ENCODE data around the gene FAM174C.
A peak's percentile ranks its signal among the peaks of the same experiment; 100 is the strongest.

Gene FAM174C

GRCh38 chr19:1263188-1263587, 12.1 kb upstream of the FAM174C start:
- DNase-seq = no peak

- DNase-seq = peak; percentile 65
Measured at GRCh38 chr19:1264801-1265614, 10.3 kb upstream of the FAM174C start.

- peak; percentile 87 for DNase-seq
Measured at GRCh38 chr19:1265615-1266128, 9.7 kb upstream of the FAM174C start.

- DNase-seq = peak; percentile 91
Measured at GRCh38 chr19:1266129-1266915, 9.0 kb upstream of the FAM174C start.

GRCh38 chr19:1266916-1267476, 8.3 kb upstream of the FAM174C start:
- peak; percentile 86 for DNase-seq

- peak; percentile 42 for DNase-seq
Measured at GRCh38 chr19:1267477-1268225, 7.7 kb upstream of the FAM174C start.

- DNase-seq = no peak
Measured at GRCh38 chr19:1268226-1269064, 6.9 kb upstream of the FAM174C start.

GRCh38 chr19:1269065-1269477, 6.3 kb upstream of the FAM174C start, which contains the start of gene CIRBP:
Gene CIRBP (plus strand): TSS chr19:1269332. CDS start chr19:1270934, 1,602 bp downstream.
- peak; percentile 100 for DNase-seq

GRCh38 chr19:1269478-1270212, 5.7 kb upstream of the FAM174C start:
- peak; percentile 94 for DNase-seq

GRCh38 chr19:1270213-1270853, 5.0 kb upstream of the FAM174C start:
- DNase-seq = peak; percentile 33

GRCh38 chr19:1270854-1271527, 4.3 kb upstream of the FAM174C start:
- DNase-seq = no peak

- DNase-seq = no peak
Measured at GRCh38 chr19:1271528-1272422, 3.6 kb upstream of the FAM174C start.

- no peak for DNase-seq
Measured at GRCh38 chr19:1272423-1273262, 2.7 kb upstream of the FAM174C start.

- no peak for DNase-seq
Measured at GRCh38 chr19:1273263-1274041, 1.9 kb upstream of the FAM174C start.

GRCh38 chr19:1274081-1274851, 1.1 kb upstream of the FAM174C start:
- DNase-seq = no peak

- no peak for DNase-seq
Measured at GRCh38 chr19:1274852-1275259, 474 bp upstream of the FAM174C start.
